Liver (tissue), 3 donors: ENCODE measurements around the gene GAS7.

Experiments used
- EGR1 ChIP-seq, 2 donors: IDR thresholded peaks; 2 replicates each; pipeline ENCODE4 v1.6.1; 2016 to 2018; ENCODE audit warnings: antibody characterized with exemption in 2 of 2, low read depth in 2 of 2
- JUND ChIP-seq, 2 donors: IDR thresholded peaks; 2 replicates each; pipeline ENCODE4 v1.6.1; 2016; ENCODE audit warnings: antibody characterized with exemption in 2 of 2
- NR2F2 ChIP-seq: IDR thresholded peaks from 2 replicates; pipeline ENCODE4 v1.6.1; 2016; ENCODE audit warnings: antibody characterized with exemption
- RAD21 ChIP-seq, 2 donors: IDR thresholded peaks; 2 replicates each; pipeline ENCODE4 v1.6.1; 2016; ENCODE audit warnings: antibody characterized with exemption in 2 of 2, mild to moderate bottlenecking in 2 of 2
- SP1 ChIP-seq: IDR thresholded peaks from 2 replicates; pipeline ENCODE4 v1.6.1; 2018; ENCODE audit warnings: antibody characterized with exemption, mild to moderate bottlenecking
- YY1 ChIP-seq: IDR thresholded peaks from 2 replicates; pipeline ENCODE4 v1.6.1; 2016; ENCODE audit warnings: antibody characterized with exemption, mild to moderate bottlenecking
- TF ChIP-seq, protein P1 (sequence below): fragments of 150-350 bp; IDR thresholded peaks from 2 replicates; pipeline ENCODE4 v1.5.1; 2017; ENCODE audit warnings: improper control_type of control experiment, low read depth, low read length; ENCODE audit not compliant: missing input control
- TF ChIP-seq, protein P2 (sequence below): IDR thresholded peaks from 2 replicates; pipeline ENCODE4 v1.6.1; 2016; ENCODE audit warnings: antibody characterized with exemption
- TF ChIP-seq, protein P3 (sequence below): IDR thresholded peaks from 2 replicates; pipeline ENCODE4 v1.6.1; 2016; ENCODE audit warnings: antibody characterized with exemption, mild to moderate bottlenecking
- donor health status: healthy.
- donor health status: healthy.

DNA sequence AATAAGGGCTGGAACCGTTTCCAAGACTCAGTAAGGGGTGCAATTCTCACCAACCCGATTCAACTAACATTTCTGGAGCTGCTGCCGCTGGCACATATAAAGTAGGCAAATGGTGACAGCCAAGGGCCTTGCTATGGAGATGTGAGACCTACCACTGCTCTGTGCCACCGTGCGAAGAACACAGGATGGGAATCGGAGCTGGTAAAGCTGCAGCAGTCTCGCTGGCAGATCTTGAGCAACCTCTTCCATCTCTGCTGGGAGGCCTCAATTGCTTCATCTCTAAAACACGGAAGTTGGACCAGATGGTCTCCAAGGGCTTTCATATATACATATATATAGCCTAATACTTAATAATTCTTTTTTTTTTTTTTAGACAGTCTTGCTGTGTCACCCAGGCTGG, 164.4 kb downstream of the GAS7 start:
- TF ChIP-seq, protein P1, sequence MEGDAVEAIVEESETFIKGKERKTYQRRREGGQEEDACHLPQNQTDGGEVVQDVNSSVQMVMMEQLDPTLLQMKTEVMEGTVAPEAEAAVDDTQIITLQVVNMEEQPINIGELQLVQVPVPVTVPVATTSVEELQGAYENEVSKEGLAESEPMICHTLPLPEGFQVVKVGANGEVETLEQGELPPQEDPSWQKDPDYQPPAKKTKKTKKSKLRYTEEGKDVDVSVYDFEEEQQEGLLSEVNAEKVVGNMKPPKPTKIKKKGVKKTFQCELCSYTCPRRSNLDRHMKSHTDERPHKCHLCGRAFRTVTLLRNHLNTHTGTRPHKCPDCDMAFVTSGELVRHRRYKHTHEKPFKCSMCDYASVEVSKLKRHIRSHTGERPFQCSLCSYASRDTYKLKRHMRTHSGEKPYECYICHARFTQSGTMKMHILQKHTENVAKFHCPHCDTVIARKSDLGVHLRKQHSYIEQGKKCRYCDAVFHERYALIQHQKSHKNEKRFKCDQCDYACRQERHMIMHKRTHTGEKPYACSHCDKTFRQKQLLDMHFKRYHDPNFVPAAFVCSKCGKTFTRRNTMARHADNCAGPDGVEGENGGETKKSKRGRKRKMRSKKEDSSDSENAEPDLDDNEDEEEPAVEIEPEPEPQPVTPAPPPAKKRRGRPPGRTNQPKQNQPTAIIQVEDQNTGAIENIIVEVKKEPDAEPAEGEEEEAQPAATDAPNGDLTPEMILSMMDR, result no peak
- TF ChIP-seq YY1 (no peak), JUND (IDR thresholded peaks at IDR 0.05) (no peak), NR2F2 (no peak), EGR1 (IDR thresholded peaks at IDR 0.05; ENCODE audit: low read depth in 2 of 2) (no peak), SP1 (no peak), RAD21 (IDR thresholded peaks at IDR 0.05) (no peak)
- TF ChIP-seq, protein P2, sequence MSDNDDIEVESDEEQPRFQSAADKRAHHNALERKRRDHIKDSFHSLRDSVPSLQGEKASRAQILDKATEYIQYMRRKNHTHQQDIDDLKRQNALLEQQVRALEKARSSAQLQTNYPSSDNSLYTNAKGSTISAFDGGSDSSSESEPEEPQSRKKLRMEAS, result no peak
- TF ChIP-seq, protein P3, sequence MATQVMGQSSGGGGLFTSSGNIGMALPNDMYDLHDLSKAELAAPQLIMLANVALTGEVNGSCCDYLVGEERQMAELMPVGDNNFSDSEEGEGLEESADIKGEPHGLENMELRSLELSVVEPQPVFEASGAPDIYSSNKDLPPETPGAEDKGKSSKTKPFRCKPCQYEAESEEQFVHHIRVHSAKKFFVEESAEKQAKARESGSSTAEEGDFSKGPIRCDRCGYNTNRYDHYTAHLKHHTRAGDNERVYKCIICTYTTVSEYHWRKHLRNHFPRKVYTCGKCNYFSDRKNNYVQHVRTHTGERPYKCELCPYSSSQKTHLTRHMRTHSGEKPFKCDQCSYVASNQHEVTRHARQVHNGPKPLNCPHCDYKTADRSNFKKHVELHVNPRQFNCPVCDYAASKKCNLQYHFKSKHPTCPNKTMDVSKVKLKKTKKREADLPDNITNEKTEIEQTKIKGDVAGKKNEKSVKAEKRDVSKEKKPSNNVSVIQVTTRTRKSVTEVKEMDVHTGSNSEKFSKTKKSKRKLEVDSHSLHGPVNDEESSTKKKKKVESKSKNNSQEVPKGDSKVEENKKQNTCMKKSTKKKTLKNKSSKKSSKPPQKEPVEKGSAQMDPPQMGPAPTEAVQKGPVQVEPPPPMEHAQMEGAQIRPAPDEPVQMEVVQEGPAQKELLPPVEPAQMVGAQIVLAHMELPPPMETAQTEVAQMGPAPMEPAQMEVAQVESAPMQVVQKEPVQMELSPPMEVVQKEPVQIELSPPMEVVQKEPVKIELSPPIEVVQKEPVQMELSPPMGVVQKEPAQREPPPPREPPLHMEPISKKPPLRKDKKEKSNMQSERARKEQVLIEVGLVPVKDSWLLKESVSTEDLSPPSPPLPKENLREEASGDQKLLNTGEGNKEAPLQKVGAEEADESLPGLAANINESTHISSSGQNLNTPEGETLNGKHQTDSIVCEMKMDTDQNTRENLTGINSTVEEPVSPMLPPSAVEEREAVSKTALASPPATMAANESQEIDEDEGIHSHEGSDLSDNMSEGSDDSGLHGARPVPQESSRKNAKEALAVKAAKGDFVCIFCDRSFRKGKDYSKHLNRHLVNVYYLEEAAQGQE, result no peak
